CD4-positive, alpha-beta T cell treated with Interferon gamma for 1 hour (primary cell): ENCODE measurements around the gene ANKRD13B.
A peak's percentile ranks its signal among the peaks of the same experiment; 100 is the strongest.

Experiments used
- DNase-seq: peaks from one replicate; pipeline ENCODE4 v3.0.0-alpha.2; 2020

Gene ANKRD13B

GRCh38 chr17:29618272-29619065 is 25.5 kb downstream of the ANKRD13B start:
- DNase-seq = no peak

DNA sequence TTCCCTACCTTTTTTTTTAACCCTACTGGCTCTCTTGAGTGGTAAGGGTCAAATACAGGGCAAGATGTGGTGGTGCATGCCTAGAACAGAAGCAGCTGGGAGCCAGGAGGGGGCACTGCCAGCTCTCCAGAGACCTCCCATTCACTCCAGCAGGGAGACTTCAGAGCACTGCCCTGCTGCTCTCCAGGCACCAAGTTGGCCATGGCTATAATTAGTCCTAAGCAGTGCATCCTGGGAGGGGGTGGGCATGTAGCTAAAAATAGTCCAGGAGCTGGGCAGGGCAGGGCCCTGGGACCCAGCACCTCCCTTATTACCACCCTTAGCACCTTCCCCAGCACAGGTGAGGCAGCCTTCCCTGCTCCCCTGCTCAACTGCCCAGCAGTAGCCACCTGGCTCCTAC is 26.3 kb downstream of the ANKRD13B start:
- no peak for DNase-seq

DNA sequence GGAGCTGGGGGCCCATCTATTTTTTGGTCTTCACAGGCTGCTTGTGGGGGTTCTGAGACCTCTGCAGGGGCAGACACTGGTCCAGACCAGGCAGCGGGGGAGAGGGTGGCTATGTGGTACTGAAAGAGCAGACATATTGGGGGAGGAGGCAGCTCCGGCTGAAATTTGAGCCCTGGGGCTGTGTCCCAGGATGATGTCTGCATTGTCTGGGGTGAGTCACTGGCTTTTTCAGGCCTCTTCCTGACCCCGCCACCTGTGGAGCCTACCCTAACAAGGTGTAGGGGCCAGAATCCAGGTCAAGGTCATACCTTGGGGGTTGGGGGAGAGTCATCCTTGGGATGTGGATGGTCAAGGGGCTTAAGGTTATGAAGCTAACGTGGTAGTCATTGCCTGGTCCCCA is 27.3 kb downstream of the ANKRD13B start:
- no peak for DNase-seq

DNA sequence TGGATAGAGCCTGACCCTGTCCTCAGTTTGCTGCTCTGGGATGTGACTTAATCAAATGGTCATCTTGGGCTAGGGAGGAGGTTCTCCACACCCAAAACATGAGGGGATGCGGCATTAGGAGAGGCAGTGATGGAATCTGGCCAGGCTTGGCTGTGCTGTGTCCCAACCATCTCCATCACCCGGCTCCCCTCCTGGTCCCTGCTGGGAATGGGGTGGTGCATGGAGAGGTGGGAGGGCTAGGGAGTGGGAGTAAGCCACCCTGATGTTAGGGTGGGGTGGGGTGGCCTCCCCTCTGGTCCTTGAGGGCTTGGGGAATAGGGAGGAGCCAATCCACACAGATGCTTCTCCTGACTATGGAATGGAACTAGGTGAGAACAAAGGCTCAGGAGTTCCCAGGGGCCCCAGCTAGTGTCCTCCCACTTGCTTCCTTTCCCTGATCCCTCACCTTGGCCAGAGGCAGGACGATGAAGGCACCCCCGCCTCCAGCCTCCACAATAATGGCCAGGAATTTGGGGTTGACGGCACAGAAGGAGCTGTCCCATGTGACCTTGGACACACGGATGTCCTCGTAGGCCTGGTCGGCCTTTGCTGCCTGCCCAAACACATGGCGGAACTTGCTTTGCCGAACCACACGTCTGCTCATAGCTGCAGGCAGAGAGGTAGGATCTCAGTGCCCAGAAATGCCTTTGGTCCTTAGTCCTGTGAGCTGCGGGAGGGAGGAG is 28.0 kb downstream of the ANKRD13B start:
- DNase-seq = no peak

- no peak for DNase-seq
These were observed 28.8 kb downstream of the ANKRD13B start for GRCh38 chr17:29621751-29622194.

GRCh38 chr17:29622337-29623282 is 29.7 kb downstream of the ANKRD13B start, which contains the start of gene CORO6:
Gene CORO6 (minus strand): TSS chr17:29622912. CDS start chr17:29621421, 1,491 bp downstream.
- DNase-seq = peak; percentile 63

DNA sequence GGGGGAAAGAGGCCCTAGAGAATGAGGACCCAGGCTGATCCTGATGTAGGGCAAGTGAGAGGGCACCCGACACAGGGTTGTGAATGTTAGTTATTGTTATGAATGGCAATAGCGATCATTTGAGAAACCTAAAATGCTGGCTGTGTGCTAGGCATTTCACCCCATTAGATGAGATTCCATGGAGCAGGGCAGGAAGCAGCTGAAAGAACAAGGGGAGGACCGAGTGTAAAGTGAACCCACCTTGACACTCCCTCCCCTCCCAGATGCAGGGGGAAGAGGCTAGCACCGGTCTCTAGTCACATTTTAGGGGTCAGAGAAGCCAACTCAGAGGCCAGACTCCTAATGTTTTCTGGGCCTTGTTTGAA is 30.3 kb downstream of the ANKRD13B start:
- no peak for DNase-seq

- DNase-seq = no peak
These were observed 31.7 kb downstream of the ANKRD13B start for GRCh38 chr17:29624586-29624985.

DNA sequence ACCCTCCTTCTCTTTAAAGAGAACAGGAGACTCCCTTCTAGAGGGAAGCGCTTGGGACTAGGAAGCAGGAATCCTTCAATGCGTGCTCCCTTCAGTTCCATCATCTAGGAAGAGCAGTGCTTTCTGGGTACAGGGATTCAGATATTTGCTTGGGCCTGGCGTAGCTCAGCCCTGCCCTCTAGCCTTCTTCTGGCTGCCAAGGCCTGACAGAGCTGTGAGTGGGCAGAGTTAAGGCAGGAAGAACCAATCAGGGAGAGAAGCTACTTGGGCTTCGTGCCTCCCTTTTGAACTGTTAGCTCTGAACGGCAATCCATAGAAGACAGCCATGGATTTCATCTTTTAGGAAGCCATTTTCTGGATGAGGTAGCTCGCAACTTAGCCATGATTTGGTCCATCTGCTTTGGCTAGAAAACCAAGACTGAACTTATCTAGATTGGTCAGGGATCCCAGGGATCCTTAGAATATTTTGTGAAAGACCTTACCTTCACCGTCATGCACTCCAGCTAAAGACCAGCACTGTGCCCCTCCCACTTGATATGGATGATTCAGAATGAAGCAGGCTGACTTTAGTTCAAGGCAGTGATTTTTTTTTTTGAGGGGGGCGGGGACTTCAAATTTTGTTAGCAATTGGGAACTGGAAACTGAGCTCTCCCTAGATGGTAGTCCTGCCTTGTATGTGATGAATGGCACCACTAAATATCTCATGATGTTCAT is 32.3 kb downstream of the ANKRD13B start:
- DNase-seq = no peak

- no peak for DNase-seq
These were observed 35.0 kb downstream of the ANKRD13B start for GRCh38 chr17:29627951-29628350.

GRCh38 chr17:29628644-29629043 is 35.7 kb downstream of the ANKRD13B start:
- no peak for DNase-seq

GRCh38 chr17:29629839-29630238 is 36.9 kb downstream of the ANKRD13B start:
- DNase-seq = no peak

DNA sequence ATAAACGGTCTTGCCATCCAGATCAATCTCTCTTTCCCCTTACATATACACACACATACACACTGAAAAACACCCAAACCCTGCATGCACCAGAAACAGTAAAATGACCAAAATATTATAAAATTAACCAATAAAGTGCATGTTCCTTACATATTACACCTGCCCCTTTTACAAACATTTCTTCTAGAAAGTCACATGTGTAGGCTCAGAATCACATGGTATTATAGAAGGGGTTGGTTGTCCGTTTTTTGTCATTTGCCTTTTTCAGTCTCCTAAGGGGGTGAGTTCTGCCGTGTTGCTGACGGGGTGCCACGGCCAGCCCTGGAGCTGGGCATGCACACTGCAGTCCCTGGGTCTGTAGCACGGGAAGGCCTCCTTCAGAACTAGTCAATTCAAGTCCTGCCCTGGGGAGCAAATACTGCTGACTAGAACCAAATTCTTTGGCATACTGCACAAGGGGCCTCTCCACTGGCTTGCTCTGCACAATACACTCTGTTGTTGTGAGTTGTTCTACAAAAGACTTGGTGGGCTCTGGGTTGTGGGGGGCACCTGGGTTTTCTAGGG is 37.8 kb downstream of the ANKRD13B start:
- DNase-seq = no peak

GRCh38 chr17:29633886-29634285 is 41.0 kb downstream of the ANKRD13B start:
- DNase-seq = no peak

DNA sequence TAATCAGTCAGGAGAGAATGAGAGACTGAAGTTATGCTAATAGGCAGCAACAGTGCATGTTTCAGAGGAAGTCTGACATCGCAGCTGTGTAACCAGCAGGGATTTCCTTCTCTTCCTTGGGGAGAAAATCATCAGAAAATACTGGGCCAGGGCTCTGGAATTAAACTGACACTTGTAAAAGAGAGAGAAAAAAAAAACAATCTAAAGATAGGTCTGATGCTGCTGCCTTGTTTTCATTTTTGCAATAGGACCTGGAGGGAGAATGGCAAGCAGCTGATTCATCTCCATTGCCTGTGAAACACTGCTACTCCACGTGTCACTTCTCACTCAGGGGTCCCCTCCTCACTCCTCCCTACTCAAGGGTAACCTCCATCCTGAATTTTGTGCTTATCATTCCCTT is 47.5 kb downstream of the ANKRD13B start:
- DNase-seq = no peak

DNA sequence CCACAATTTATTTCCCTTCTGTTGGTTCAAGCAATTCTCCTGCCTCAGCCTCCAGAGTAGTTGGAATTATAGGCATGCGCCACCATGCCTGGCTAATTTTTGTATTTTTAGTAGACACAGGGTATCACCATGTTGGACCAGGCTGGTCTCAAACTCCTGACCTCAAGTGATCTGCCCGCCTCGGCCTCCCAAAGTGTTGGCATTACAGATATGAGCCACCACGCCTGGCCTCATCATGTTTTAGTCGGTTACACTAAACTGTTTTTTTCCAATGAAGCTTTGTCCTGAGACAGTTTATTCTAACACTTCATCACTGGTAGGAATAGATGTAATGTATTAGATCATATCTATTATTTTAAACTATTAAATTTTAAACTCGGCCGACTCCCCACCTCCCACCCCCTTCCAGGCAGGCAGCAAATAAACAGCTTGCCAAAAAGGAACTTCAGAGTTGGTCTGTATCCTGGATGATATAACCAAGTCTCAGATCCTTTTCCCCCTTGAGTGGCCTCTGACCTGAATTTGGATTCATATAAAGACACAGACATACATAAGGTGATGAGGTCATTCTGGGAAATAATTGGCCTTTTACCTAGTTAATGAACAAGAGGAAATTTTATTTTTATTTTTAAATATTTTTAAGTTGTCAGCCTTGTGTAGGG is 48.2 kb downstream of the ANKRD13B start:
- DNase-seq = no peak

GRCh38 chr17:29642171-29642611 is 49.3 kb downstream of the ANKRD13B start:
- DNase-seq = no peak

- no peak for DNase-seq
These were observed 50.9 kb downstream of the ANKRD13B start for GRCh38 chr17:29643817-29644160.

DNA sequence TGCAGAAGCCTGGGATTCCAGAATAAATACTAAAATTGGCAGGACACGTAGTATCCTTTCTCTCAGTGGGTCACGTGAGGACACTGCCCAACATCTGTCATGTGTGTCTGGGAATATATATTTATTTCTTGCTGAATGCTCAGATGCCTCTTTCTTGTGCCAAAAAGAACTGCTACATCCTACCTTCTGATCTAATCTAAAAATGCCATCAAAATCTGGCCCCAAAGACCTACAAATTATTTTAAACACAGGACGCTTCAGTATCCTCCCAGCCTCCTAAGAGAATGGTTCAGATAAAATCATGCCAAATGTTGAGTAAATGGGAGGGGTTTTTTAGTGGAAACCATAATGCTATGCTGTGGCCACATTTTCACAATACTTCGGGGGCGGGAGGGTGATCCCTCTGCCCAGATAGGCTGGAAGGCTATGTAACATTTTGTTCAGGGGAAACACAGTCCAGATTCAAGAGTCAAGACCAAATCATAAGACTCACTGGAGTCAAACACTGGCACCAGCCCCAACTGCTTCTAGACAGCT is 52.7 kb downstream of the ANKRD13B start:
- no peak for DNase-seq

- no peak for DNase-seq
These were observed 55.1 kb downstream of the ANKRD13B start for GRCh38 chr17:29648005-29648404.

DNA sequence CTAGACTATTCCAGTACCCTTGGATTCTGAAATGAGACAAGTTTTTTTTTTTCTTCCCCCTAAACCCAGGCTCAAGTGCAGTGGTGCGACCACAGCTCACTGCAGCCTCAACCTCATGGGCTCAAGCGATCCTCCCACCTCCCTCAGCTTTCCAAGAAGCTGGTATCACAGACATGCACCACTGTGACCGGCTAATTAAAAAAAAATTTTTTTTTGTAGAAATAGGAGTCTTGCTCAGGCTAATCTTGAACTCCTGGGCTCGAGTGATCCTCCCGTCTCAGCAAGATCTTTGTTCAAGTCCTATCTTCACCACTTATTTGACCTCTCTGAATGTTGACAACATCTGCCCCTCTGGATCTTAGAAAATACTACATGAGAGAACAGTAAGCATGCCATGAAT is 56.4 kb downstream of the ANKRD13B start:
- no peak for DNase-seq
